A549 treated with ZK216348 at 1 μM for 4 hours (cell line): ENCODE data around the gene PSMG2. TPM values are rescaled to one million over a fixed set of nuclear protein-coding genes. Genes with fewer than 3 reads are reported as not detected.

Experiments
- total RNA-seq: library from RNA; stranded (reverse); fragments of 200-300 nt; extraction: Qiagen RNA extraction; gene quantifications from 5 replicates; pipeline ENCODE4 v1.2.3, GENCODE V29; 2022; ENCODE audit warnings: low read depth

The PSMG2 gene, protein sequence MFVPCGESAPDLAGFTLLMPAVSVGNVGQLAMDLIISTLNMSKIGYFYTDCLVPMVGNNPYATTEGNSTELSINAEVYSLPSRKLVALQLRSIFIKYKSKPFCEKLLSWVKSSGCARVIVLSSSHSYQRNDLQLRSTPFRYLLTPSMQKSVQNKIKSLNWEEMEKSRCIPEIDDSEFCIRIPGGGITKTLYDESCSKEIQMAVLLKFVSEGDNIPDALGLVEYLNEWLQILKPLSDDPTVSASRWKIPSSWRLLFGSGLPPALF
- 60.5 to 79.8 TPM (median 68.7 TPM) in 5 replicates for total RNA-seq

GRCh38 chr18:12702221-12703095 is at the start of gene PSMG2, which contains the start of gene CEP76:
Gene PSMG2 (plus strand): TSS chr18:12703042. CDS start chr18:12703108, 66 bp downstream.
Gene CEP76 (minus strand): TSS chr18:12702723. CDS start chr18:12702548, 175 bp downstream.

GRCh38 chr18:12657684-12658425 is 45.0 kb upstream of the PSMG2 start, which contains the start of gene SPIRE1:
Gene SPIRE1 (minus strand): TSS chr18:12658107. CDS start chr18:12657866, 241 bp downstream.

Other genes with a start within 250 kb of the PSMG2 start
- 13.0 to 24.2 TPM (median 17.3 TPM) in 5 replicates for gene SPIRE1, start 44.9 kb upstream of the PSMG2 start, total RNA-seq
- 5.5 to 10.4 TPM (median 7.0 TPM) in 5 replicates for gene CEP76, start 319 bp upstream of the PSMG2 start, total RNA-seq
- gene PTPN2, start 181.2 kb downstream of the PSMG2 start, total RNA-seq, result 20.6 to 24.5 TPM (median 21.8 TPM) in 5 replicates
- 21.7 to 30.6 TPM (median 28.6 TPM) in 5 replicates for gene SEH1L, start 245.0 kb downstream of the PSMG2 start, total RNA-seq